Fibroblast of lung (primary cell): Measurements from ENCODE around the gene UBE2G1. TPM values are rescaled to one million over a fixed set of nuclear protein-coding genes. Genes with fewer than 3 reads are reported as not detected.
"Not testable (repeated sequence)": the region's sequence is repeated elsewhere in the genome, so short reads cannot be mapped to it uniquely, and the experiment has no call there.

Source experiments
- DNase-seq, 2 donors: peaks; one replicate each; pipeline versions ENCODE4 v3.0.0 to v3.0.0-alpha.2; 2010; ENCODE audit warnings: low read depth in 2 of 2
- H2AFZ ChIP-seq: 2 replicates; pipeline ENCODE4 v1.5.1; 2012; ENCODE audit warnings: low read length, control low read depth, inconsistent platforms
- H3K27ac ChIP-seq: 2 replicates; pipeline ENCODE4 v1.5.1; 2011; ENCODE audit warnings: low read length, control low read depth; ENCODE audit not compliant: insufficient read depth
- H3K27me3 ChIP-seq: 2 replicates; pipeline ENCODE4 v1.5.1; 2011; ENCODE audit warnings: mild to moderate bottlenecking, low read length; ENCODE audit not compliant: control insufficient read depth, insufficient read depth
- H3K36me3 ChIP-seq: 2 replicates; pipeline ENCODE4 v1.5.1; 2011; ENCODE audit warnings: low read length; ENCODE audit not compliant: control insufficient read depth, insufficient read depth
- H3K4me1 ChIP-seq: 2 replicates; pipeline ENCODE4 v1.5.1; 2011; ENCODE audit warnings: low read length; ENCODE audit not compliant: control insufficient read depth, insufficient read depth; ENCODE audit errors: extremely low read depth
- H3K4me2 ChIP-seq: 2 replicates; pipeline ENCODE4 v1.5.1; 2011; ENCODE audit warnings: low read length, control low read depth; ENCODE audit not compliant: insufficient read depth; ENCODE audit errors: extremely low read depth
- H3K4me3 ChIP-seq, 4 experiments: fragments of 200-600 bp in 1 of 4; sonication (generic) in 1 of 4; replicated peaks in 1 of 4; 2 replicates each; pipeline ENCODE4 v1.5.1; 2011 to 2016; ENCODE audit warnings: low read length in 4 of 4, low read depth in 3 of 4, mild to moderate bottlenecking in 3 of 4, control low read depth in 2 of 4, inconsistent platforms in 1 of 4, mixed read lengths in 1 of 4; ENCODE audit not compliant: insufficient read depth in 1 of 4; ENCODE audit errors: control extremely low read depth in 1 of 4
- H3K79me2 ChIP-seq: 2 replicates; pipeline ENCODE4 v1.5.1; 2012; ENCODE audit warnings: mild to moderate bottlenecking, low read length, inconsistent platforms; ENCODE audit not compliant: control insufficient read depth, insufficient read depth
- H3K9ac ChIP-seq: 2 replicates; pipeline ENCODE4 v1.5.1; 2011; ENCODE audit warnings: mild to moderate bottlenecking, low read length, control low read depth; ENCODE audit not compliant: insufficient read depth
- H3K9me3 ChIP-seq: 2 replicates; pipeline ENCODE4 v1.5.1; 2012; ENCODE audit warnings: low read depth, low read length; ENCODE audit not compliant: control insufficient read depth, insufficient read depth
- H4K20me1 ChIP-seq: 2 replicates; pipeline ENCODE4 v1.5.1; 2011; ENCODE audit warnings: low read length; ENCODE audit not compliant: control insufficient read depth, insufficient read depth; ENCODE audit errors: extremely low read depth
- CTCF ChIP-seq, 2 donors: IDR thresholded peaks in 1 of 2; conservative IDR thresholded peaks in 1 of 2; 1 replicate in 1 of 2; 2 replicates in 1 of 2; pipeline ENCODE4 v1.5.1; 2011 to 2012; ENCODE audit warnings: low read length in 2 of 2, control low read depth in 1 of 2, inconsistent platforms in 1 of 2, low read depth in 1 of 2, mild to moderate bottlenecking in 1 of 2
- EZH2 ChIP-seq: IDR thresholded peaks from 2 replicates; pipeline ENCODE4 v1.5.1; 2012; ENCODE audit warnings: low read length, control low read depth, mild to moderate bottlenecking; ENCODE audit errors: missing control alignments
- polyA plus RNA-seq, 2 donors: library from polyadenylated mRNA; depleted of rRNA in 1 of 2; stranded (reverse) in 1 of 2; unstranded in 1 of 2; fragments of >200 nt; gene quantifications; 2 replicates each; pipeline ENCODE4 v1.2.1, GENCODE V29; 2011 to 2012; ENCODE audit warnings: missing spikeins in 1 of 2
- total RNA-seq: library from RNA; depleted of rRNA; stranded (reverse); fragments of >200 nt; gene quantifications from 2 replicates; pipeline ENCODE4 v1.2.1, GENCODE V29; 2014

UBE2G1 gene
- total and polyA plus RNA-seq, 2 donors (not counting 1 experiment from before 2014, with no cell fraction given): 30.7 to 48.4 TPM

- Histone ChIP-seq H3K79me2 (peaks cover 67% of the 10 kb centered on the region), H3K4me2 (no peak overlapping the region), H2AFZ (no peak overlapping the region), H3K4me1 (no peaks in the 10 kb centered on the region), H3K27me3 (no peaks in the 10 kb centered on the region), H3K9me3 (no peaks in the 10 kb centered on the region), H3K27ac (no peak overlapping the region), H4K20me1 (no peaks in the 10 kb centered on the region), H3K4me3 (no peak overlapping the region), H3K36me3 (no peaks in the 10 kb centered on the region), H3K9ac (no peak overlapping the region)
- DNase-seq: no peak
- no peak for TF ChIP-seq EZH2
- TF ChIP-seq CTCF (conservative IDR thresholded peaks at IDR 0.05 in 1 of 2, IDR thresholded peaks at IDR 0.05 in 1 of 2; ENCODE audit: low read depth in 1 of 2, low read length in 2 of 2): no peak
Observed at GRCh38 chr17:4261452-4261851, 105.0 kb downstream of the UBE2G1 start.

- no peaks in the 10 kb centered on the region for H3K9me3 ChIP-seq
- DNase-seq: no peak
Observed at GRCh38 chr17:4258867-4259266, 107.6 kb downstream of the UBE2G1 start.

GRCh38 chr17:4256952-4257351 lies 109.5 kb downstream of the UBE2G1 start:
- H3K9me3 ChIP-seq: no peaks in the 10 kb centered on the region
- H4K20me1 ChIP-seq: peaks cover 3% of the 10 kb centered on the region
- H3K4me1 ChIP-seq: no peaks in the 10 kb centered on the region
- no peak overlapping the region for H2AFZ ChIP-seq
- H3K4me3 ChIP-seq: no peak overlapping the region
- no peak overlapping the region for H3K27ac ChIP-seq
- H3K79me2 ChIP-seq: peaks cover 76% of the 10 kb centered on the region
- no peak overlapping the region for H3K4me2 ChIP-seq
- no peak overlapping the region for H3K9ac ChIP-seq
- no peaks in the 10 kb centered on the region for H3K27me3 ChIP-seq
- no peak for TF ChIP-seq CTCF (conservative IDR thresholded peaks at IDR 0.05 in 1 of 2, IDR thresholded peaks at IDR 0.05 in 1 of 2; ENCODE audit: low read depth in 1 of 2, low read length in 2 of 2)
- TF ChIP-seq EZH2: no peak
- peak in 1 of 2 donors; percentile 30 for DNase-seq
- H3K36me3 ChIP-seq: no peaks in the 10 kb centered on the region

More at GRCh38 chr17:4258867-4259266, 107.6 kb downstream of the UBE2G1 start:
- Histone ChIP-seq H3K4me2 (no peak overlapping the region), H3K36me3 (no peaks in the 10 kb centered on the region), H3K79me2 (peaks cover 78% of the 10 kb centered on the region), H2AFZ (no peak overlapping the region), H3K27me3 (no peaks in the 10 kb centered on the region), H3K27ac (no peak overlapping the region), H3K4me1 (no peaks in the 10 kb centered on the region), H3K9ac (no peak overlapping the region), H3K4me3 (no peak overlapping the region), H4K20me1 (no peaks in the 10 kb centered on the region)
- no peak for TF ChIP-seq CTCF (conservative IDR thresholded peaks at IDR 0.05 in 1 of 2, IDR thresholded peaks at IDR 0.05 in 1 of 2; ENCODE audit: low read depth in 1 of 2, low read length in 2 of 2)
- TF ChIP-seq EZH2: no peak

GRCh38 chr17:4255271-4255670 lies 111.2 kb downstream of the UBE2G1 start:
- H3K4me3 ChIP-seq, H2AFZ ChIP-seq, H3K27ac ChIP-seq, DNase-seq, H3K4me1 ChIP-seq, H4K20me1 ChIP-seq, H3K4me2 ChIP-seq, H3K9ac ChIP-seq, H3K36me3 ChIP-seq, H3K27me3 ChIP-seq, H3K9me3 ChIP-seq: not testable (repeated sequence)
- H3K79me2 ChIP-seq: peaks cover 67% of the 10 kb centered on the region
